ENCODE data around the gene MYO1D.

- TF ChIP-seq KAT2B (IDR thresholded peaks at IDR 0.05; ENCODE audit: borderline replicate concordance, low read depth, low read length): no peak
- TF ChIP-seq, protein P1, sequence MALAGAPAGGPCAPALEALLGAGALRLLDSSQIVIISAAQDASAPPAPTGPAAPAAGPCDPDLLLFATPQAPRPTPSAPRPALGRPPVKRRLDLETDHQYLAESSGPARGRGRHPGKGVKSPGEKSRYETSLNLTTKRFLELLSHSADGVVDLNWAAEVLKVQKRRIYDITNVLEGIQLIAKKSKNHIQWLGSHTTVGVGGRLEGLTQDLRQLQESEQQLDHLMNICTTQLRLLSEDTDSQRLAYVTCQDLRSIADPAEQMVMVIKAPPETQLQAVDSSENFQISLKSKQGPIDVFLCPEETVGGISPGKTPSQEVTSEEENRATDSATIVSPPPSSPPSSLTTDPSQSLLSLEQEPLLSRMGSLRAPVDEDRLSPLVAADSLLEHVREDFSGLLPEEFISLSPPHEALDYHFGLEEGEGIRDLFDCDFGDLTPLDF (CRISPR knock-in tag; IDR thresholded peaks at IDR 0.05): no peak
- no peak for TF ChIP-seq DMTF1 (CRISPR knock-in tag; IDR thresholded peaks at IDR 0.05)
- no peak for TF ChIP-seq PCBP1 (IDR thresholded peaks at IDR 0.05; ENCODE audit: borderline replicate concordance, low read depth, low read length)
- TF ChIP-seq POLR2G (IDR thresholded peaks at IDR 0.05; ENCODE audit: low read depth, low read length): no peak
- TF ChIP-seq CREB1 (IDR thresholded peaks at IDR 0.05): no peak
- no peak for TF ChIP-seq CREB1 (CRISPR knock-in tag; IDR thresholded peaks at IDR 0.05)
- no peak for TF ChIP-seq EP300 (IDR thresholded peaks at IDR 0.05; ENCODE audit: low read depth in 2 of 2, low read length in 2 of 2)
- TF ChIP-seq EP300 (CRISPR knock-in tag; IDR thresholded peaks at IDR 0.05; ENCODE audit: borderline replicate concordance): no peak
- no peak for TF ChIP-seq BCL6 (CRISPR knock-in tag; IDR thresholded peaks at IDR 0.05)
- no peak for TF ChIP-seq SP1 (IDR thresholded peaks at IDR 0.05)
- TF ChIP-seq SP1 (CRISPR knock-in tag; IDR thresholded peaks at IDR 0.05): no peak
- no peak for TF ChIP-seq ZNF124 (CRISPR knock-in tag; IDR thresholded peaks at IDR 0.05)
- TF ChIP-seq ZNF687 (CRISPR knock-in tag; IDR thresholded peaks at IDR 0.05): no peak
- TF ChIP-seq ZNF317 (CRISPR knock-in tag; IDR thresholded peaks at IDR 0.05): no peak
Measured at GRCh38 chr17:32756696-32757095, 120.2 kb downstream of the MYO1D start.

Data from HepG2 (cell line).